Stimulated activated CD8-positive, alpha-beta memory T cell treated with anti-CD3 and anti-CD28 coated beads, Interleukin-2, amount 100 ng/mL, for 48 hours (primary cell): Measurements from ENCODE around the gene ETV3.
"Not testable (repeated sequence)": the region's sequence is repeated elsewhere in the genome, so short reads cannot be mapped to it uniquely, and the experiment has no call there.

Experiments used
- DNase-seq, 2 donors: peaks; one replicate each; pipeline ENCODE4 v3.0.0-alpha.2; 2020; ENCODE audit warnings: low read depth in 2 of 2

ETV3 gene

DNA sequence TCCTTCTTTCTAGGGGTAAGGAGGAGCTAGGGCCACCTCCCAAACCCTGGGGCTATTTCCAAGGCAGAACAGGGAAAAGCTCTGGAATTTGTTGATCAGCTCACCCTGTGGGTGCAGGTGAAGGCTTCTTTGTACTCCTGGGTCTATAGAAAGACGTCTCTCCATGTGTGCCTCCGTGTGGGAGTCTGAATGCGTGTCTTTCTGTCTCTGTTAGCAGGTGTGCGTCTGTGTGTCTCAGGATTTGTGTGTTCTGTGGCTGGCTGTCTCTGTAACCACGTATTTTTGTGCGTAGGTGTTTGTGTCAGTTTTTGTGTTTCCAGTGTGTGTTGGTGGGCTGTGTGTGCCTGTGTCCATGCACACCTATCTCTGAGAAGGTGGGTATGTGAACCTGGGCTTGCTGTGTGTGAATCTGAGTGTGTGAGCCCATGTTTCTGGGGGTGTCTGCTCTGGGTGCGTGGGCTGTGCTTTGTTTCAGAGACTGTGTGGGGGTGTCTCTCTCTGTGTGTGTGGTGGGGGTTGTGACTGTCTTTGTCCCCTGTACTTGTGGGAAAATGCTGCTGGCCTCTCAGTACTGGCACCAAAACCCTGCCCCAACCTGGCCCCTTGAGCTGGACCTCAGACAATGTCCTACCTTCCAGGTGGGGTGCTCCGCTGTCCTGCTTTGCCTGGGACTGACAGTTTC is 25.9 kb downstream of the ETV3 start:
- no peak for DNase-seq

DNA sequence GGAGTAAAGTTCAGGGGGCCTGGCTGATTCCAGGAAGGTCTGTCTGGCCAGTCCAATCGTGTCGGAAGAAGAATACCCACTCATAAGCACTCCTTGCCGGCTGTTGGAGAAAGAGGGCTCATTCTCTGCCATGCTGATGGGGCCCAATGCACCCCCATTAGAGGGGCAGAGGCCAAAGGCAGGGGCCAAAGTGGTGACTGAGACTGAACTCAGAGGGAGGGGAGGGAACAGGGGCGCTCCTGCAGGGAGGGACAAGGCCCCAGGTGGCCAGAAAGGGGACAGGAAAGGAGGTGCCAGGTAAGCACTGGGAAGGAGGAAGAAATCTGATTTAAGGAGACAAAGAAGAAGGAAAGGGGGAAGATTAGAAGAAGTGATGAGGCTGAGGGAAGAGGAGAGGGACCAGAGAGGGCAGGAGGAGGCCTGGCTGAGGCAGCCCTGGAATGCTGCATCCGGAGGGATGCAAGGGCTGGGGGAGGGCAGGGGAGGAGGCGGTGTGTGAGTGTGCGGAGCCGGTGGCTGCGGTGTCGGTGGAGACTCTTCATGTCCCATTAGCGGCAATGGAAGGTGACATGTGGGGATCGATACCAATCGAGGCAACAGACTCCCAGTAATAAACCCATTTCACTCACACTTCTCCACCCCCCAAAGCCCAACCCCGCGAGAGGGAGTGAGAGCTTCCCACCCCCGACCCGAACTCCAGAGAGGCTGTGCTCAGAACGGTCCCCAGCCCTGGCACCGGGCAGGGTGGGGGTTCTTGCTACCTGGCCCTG is 26.6 kb downstream of the ETV3 start:
- no peak for DNase-seq

DNA sequence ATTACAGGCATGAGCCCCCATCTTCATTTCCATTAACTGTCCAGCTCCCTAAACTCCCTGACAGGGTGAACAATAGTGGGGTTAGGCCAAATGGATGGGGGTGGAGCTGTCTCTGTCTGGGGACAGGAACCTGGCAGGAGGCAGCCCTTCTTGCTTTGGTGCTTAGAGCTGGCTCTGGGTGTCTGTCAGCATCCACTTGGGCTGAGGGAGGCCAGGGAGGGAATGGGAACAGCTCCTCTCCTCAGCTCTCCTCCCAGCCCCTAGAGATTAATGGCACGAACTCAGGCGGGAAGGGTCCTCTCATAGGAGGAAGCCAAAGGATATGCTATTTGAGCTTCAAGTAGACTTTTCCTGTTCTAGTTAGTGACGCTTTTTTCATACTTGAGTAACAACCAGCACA is 27.5 kb downstream of the ETV3 start:
- no peak for DNase-seq

DNA sequence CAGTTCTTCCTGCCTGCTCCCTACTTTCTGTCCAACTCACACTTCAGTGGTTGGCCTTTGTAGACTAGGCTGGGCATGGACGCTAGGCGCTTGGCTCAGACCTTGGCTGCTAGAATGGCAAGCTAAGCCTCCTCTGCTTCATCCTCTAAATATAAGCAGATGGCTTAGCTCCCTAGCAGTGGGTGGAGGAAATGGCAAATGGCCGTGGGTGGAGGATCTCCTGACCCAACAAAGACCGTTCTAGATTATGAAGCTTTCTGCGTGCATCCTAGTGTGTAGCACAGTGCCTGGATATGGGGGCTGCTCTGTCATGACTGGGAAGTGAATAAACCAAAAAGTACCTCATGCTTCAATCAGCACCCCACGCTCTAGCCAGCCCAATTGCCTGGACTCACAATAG is 28.2 kb downstream of the ETV3 start:
- no peak for DNase-seq

DNA sequence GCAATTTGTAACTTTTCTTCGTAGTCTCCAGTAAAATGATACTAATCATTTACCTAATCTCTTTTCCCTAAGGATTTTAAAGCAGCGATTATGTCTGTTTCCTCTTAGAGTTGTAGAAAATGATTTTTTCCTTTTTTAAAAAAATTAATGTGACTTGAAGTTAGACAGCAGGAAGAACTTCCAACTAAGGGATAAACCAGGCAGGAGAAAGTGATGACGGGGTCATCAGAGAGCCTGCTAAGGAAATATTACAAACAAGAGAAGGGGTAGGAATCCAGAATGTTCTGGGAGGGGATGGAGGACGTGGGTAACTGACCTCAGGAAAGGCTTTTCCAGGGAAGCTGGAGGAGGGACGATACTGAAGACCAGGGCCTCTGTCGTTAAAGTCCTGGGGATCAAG is 29.7 kb downstream of the ETV3 start:
- no peak for DNase-seq

DNA sequence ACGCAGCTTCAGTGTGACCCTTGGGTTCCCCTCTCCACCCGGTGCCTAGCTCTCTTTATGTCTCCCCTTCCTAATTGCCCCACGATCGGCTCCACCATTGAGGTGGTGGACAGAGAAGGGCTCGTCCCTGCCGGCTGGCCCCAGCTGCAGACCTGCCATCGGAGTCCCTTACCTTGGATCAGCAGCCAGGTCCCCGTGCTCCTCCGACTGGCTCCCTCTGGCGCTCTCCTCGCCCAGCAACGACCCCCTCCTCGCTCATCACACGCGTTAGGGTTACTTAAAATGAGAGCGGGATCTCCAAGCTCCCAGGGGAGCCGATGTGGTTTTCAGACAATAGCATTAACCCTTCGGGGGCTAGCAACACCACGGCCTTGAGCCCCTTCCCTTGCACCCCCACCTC is 30.5 kb downstream of the ETV3 start:
- no peak for DNase-seq

DNA sequence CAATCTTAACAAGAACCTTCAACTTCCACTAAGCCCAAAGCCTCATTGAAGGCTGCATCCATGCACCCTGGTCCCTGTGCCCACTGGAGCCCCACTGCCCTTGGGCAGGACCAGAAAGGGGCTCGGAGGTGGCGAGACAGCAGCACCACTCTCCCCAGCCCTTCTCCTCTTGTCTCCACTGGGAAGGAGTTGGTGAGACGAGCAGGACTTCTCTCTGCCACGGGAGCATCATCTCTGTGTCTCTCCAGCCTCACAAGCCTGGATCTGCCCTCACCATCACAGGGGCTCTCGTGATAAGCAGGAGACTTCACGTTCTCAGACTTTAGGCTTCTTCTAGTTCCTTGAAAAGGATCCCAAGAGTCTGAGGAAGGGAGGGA is 31.4 kb downstream of the ETV3 start:
- no peak for DNase-seq

DNA sequence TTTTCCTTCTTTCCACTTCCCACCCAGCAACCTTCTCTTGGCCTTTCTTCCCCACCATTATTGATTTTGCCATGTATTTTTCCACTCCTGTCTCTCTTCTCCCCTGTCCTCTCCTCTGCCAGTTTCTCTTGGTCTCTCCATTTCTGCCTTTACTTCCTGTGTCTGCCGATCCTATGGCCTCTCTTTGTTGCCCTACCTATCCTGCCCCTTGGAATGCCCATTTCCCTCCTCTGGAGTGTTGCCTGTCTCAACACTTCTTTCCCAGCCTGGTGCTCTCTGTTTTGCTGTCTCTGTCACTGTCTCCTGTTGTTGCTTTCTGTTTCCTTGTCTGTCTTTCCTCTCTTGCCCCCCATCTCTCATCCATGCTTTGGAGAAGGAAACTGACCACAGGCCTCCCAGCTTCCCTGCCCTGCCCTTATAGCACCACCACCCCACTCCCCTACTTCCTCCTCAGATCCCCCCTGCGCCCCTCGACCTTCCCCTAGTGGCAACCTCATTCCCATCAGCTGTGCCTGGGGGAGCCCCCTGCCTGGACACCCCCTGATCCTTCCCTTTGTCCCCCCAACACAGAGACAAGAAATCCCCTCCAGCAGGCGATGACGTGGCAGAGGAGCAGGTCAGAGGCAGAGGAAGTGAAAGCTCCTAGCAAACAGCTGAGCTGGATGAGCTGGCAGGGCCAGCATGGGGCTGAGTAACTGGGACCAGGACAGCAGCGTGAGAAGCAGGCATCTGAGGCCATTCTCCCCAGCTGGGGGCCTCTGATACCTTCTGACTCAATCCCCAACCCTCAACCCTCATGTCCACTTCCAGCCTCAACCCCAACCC is 32.0 kb downstream of the ETV3 start:
- peak; percentile 22 to 27 for DNase-seq

DNA sequence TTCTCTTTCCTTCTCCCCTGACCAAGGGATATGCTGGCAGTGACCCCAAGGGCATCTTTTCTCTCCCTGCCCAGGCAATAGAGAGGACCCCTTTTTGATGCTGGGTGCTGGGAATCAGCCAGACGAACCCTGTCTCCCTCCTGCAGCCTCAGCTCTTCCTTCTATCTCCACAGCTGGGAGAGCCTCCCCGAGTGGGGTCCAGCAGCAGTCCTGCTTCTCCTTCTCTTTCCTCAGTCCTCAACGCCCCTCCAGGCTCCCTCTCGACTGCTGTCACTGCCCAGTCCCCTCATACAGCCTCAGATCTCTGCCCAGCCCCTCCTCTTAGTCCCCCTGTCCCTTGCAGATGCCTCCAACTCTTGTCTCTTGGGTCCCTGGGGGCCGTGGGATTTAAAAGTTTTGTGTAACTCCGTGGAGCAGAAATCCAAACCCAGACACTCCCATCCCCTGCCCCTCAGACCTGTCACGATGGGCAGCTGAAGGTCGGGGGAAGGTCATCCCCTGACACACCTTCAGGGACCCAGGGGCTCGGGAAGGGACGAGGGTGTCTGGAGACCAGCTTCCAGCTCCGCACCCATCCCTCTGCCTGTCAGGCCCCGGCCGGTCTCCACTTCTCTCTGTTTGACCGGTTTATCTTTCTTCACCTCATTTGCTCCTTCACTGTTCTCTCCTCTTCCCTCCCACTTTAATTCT is 32.8 kb downstream of the ETV3 start:
- no peak for DNase-seq

DNA sequence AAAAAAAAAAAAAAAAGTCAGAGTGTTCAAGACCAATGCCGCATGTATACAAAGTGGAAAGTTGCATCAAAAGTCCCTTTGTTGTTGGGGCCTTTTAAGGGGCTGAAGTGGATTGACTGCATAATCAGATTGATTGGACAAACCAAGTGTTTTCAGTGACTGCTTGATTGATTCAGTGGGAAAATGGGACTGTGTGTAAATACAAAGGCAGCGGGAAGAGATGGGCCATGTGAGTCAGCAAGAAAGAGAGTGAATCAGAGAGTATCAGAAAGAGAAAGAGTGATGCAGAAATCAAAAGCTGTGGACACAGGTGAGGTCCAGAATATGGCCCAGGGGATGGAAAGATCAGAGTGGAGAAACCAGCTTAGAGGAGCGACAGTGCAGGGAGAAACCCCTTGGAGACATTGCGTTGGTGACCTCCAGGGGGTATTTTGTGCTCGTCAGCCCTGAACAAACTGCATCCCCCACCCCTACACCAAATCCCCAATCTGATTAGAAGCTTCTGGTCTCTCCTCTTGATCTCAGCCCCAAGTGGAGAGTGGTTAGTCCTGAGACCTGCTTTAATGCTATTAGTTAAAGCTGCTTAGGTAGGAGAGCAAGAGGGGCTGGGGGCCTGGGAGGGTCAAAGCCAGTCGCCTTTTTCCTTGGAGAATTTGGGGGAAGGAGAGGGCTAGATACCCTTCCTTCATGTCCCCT is 33.4 kb downstream of the ETV3 start:
- no peak for DNase-seq

DNA sequence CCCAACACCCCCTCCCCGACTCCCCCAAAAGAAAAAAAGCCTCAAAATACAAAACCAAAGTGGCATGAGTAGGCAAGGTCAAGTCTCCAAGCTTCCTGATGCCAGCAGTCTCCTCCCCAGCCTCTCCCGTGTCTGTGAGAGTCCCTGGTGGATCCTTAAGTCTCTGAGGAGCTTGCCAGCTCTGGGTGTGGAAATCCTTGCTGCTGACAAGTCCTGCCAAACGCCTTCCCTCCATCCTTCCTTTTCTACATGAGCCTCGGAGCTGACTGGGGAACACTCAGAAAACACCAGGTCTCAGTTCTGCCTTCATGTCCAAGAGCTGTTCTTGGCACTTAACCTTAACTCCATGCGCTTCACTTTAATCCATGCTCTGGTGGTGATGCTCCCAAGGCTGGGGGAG is 34.9 kb downstream of the ETV3 start:
- no peak for DNase-seq

DNA sequence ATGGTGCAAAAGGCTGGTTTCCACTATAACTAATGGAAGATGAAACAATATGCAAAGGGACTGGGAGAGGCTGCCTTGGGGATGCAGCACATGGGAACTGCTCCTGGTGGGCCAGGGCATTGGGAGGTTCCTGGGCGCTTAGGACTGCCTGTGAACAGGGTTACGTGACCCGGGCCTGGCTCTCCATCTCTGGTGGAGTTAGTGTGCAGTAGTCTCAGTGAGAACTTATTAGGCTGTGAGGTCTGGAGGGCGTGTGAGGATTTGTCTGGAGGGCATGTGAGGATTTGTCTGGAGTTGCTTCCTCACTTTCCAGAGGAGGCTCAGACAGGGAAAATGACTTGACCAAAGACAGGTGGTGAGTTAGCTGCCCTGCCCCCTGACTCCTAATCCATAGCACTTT is 37.0 kb downstream of the ETV3 start:
- DNase-seq: no peak

DNA sequence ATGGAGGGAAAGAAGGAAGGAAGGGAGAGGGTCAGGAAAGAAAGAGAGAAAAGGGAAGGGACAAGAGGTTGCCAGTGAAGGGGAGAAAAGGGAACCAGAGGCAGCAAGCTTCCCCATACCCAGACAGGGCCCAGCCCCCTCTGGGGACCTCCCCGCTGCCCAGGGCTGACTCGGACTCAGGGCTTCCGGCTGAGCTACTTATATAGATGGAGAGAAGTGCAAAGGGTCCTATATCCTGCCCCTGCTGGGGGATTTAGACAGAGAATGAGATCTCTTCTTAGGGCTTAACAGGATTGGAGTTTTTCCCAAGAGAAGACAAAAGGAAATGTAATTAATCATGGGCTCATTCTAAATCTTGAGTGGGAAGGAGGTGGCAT is 38.6 kb downstream of the ETV3 start, which contains the start of gene ETV3L:
TSS of gene ETV3L (minus strand) at position 176 of the 377 bp plus-strand sequence. CDS start 285 bp downstream, outside the sequence.
- no peak for DNase-seq

DNA sequence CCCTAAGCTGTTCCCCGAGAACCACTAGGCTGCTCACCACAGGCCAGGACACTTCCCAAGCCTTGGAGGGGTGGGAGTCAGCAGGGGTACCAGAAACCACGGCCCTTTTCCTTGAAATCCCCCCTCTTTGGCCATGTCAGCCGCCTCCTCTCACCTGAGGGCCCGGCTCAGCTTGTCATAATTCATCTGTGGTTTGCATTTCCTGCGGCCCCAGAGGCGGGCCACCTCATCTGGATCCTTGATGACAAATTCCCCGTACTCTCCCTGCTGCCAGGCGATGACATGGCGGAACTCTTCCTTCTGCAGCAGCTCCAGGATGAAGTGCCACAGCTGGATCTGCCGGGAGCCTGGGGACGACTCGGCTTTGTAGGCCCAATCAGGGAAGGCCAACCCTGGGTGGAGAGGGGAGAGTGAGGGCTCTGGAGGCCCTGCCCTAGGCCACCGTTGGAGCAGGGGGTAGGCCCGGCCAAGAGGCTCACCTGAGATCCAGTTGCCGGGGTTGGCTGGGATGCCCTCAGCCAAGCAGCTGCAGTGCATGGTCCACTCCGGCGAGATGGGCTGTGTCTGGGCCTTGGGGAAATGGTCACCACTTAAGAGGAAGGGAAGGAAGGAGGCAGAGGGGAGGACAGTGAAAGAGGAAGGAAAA is 39.1 kb downstream of the ETV3 start:
- not testable (repeated sequence) for DNase-seq

DNA sequence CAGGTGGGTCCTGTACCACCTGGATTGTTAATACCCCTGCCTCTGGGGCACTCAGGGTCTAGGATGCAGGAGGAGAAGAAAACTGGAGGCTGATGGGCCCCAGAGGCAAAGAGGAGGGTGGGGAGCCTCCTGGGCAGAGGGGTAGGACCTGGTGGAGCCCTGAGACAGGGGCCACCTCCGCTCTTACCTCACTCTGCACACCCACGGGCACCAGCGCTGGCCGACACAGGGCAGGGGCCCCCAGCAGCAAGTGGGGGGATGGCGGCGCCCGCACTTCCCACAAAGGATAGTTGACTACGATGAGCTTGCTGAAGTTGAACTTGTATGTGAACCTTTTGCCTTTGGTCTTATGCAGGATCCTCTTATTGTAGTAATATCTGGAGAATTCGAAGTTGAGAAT is 39.7 kb downstream of the ETV3 start:
- DNase-seq: no peak

DNA sequence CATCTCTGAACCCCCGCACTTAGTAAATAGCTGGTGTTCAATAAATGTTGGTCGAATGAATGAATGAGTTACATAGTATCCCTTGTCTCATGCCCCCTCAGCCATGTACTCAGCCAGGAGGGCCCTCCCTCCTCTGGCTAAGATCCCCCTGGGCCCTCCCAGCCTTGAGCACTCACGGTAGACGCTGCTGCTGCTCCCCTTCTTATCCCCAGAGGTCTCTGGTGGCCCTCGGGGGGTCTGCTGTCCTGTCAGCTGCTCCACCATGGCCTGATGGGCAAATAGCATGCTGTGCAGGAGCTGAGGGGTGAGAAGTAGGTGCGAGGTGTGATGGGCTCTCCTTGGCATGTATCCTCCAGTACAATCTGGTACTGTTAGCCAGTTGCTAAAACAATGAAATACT is 40.5 kb downstream of the ETV3 start:
- no peak for DNase-seq

DNA sequence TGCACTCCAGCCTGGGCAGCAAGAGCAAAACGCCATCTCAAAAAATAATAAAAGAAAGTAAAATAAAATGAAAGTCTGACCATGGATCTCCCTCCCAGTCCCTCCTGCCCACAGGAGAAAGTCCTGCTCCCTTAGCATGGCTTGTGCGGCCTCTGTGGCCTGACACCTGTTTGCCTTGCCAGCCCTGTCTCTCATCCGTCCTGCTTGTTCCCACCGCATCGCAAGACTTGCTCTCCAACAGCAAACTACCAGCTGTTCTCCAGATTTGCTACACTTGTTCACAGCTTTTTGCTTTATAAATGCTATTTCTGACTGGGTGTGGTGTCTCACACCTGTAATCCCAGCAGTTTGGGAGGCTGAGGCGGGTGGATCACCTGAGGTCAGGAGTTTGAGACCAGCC is 41.3 kb downstream of the ETV3 start:
- no peak for DNase-seq

DNA sequence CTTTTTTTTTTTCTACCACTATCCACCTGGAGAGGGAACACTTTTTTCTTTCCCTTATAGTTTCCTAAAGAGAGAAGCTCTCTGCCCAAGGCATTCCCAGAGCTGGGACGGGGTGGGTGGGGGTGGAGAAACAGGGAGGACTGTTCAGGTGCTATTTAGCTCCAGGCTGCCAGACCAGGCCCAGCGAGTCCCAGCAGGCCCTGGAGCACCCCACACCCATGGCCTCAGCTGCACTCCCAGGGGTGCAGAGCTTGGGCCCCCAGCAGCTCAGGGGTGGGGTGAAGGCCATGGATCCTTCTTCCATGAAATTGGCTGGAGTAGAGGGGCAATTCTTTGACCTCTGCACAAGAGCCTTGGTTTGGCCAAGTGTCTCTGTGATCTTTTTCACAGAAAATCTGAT is 42.6 kb downstream of the ETV3 start:
- DNase-seq: no peak

DNA sequence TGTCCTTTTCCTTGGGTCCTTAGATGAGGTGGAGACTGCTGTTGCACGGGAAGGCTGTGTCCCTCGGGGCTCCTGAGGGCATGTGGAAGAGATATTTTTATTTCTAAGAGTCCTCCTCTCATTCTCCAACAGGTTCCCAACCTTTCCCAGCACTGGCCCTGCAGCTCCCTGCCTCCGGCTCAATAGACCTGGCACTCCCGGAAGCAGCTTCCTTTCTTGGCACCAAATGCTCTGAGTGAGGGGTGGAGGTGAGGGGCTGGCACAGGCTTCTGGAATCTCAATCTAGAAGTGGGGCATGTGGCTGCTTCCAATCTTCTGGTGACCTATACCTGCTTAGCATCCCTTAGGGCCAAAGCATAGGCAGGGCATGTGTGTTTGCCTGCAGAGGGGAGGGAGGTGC is 43.1 kb downstream of the ETV3 start:
- DNase-seq: no peak

DNA sequence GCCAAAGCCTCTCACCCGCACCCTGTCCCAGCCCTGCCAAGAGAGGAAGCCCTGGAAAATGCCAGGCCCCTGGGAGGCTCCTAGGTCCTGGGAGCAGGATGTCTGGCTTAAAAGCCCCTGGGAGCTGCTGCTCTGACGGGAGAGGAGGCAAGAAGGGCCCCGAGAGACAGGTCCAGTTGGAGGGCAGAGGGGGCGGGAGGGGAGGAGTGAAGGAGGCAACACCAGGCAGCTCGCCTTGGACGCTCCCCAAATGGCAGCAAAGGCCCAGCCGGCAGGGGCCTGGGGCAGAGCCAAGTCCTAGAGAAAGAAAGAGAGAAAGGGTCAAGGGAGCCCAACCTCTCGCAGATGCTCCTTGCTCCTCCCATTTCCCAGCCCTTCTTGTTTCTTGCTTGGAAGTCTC is 45.4 kb downstream of the ETV3 start:
- DNase-seq: no peak

DNA sequence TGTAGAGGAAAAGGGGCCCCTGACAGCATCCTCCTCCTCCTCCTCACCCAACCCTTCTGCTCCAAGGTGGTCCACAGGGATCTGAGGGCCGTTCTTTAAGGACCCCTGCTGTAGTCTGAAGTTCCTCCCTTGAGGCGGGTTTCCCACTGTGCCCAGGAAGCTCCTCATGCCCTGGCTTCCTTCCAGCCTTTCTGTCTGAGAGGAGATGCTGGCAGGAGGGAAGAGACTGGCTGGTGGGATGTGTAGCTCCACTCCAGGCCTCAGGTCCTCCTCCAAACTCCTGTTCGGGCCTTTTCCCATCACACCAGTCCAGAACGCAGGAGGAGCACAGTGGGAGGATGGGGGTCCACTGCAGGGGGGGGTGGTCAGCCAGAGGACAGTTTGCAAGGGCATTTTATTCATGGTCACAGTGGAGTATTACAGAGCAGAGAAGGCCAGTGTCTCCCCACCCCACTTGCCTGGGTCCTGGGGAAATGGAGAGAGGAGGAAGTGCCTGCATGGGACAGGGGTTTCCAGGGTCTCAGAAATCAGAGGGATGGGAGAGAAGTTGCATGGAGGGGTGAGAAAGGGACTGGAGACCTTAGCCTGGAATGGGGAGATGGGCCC is 46.4 kb downstream of the ETV3 start:
- no peak for DNase-seq
